ENCODE measurements around the gene NEUROG3. TPM values are rescaled to one million over a fixed set of nuclear protein-coding genes. Genes with fewer than 3 reads are reported as not detected.

The NEUROG3 gene
- total RNA-seq, 1 experiment from 2014 or later = 2.4 TPM

DNA sequence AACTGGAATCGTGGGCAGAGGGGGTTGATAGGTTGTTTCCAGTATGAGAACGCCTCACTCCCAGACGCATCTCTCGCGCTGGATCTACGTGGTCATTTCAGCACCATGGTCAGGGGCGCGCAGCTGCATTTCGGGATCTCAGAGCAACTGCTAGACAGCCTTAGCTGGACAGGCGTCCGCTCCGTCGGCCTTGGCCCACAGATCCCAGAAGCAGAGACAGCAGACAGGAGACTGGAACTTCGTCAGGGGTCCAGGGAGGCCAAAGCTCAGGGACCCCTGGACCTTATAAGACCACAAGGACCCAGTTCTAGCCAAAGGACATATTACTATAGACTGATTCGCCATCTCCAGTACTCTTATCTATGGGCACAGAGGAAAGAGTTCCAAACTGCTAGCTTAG is 5.3 kb downstream of the NEUROG3 start (continued):
- TF ChIP-seq ZBTB21 (CRISPR knock-in tag; IDR thresholded peaks at IDR 0.05; ENCODE audit: borderline replicate concordance) = no peak
- TF ChIP-seq, protein P1, sequence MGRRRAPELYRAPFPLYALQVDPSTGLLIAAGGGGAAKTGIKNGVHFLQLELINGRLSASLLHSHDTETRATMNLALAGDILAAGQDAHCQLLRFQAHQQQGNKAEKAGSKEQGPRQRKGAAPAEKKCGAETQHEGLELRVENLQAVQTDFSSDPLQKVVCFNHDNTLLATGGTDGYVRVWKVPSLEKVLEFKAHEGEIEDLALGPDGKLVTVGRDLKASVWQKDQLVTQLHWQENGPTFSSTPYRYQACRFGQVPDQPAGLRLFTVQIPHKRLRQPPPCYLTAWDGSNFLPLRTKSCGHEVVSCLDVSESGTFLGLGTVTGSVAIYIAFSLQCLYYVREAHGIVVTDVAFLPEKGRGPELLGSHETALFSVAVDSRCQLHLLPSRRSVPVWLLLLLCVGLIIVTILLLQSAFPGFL (CRISPR knock-in tag; IDR thresholded peaks at IDR 0.05; ENCODE audit: borderline replicate concordance) = no peak

DNA sequence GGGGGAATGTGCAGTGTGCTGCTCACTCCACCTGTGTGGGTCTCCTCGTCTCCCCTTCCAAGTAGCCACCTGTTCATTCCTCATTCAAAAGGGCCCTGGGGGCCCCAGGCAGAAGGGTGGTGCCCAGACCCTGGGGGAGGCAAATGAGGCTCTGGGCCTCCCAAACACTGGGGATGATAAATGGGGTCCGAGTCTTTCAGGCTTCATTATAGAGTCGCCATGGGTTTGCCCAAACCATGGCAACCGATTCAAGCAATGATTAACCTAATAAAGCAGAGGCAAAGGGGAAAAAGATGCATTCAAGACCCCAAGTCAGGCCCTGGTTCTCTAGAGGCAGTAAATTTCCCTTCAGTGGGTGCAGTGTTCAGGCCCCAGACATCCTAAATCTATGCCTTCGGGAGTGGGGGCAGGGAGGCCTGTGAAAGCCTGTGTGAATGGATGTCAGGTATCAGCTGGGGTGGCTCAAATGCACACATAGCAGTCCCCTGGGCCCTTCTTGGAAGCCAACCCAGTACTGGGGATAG is 10.4 kb downstream of the NEUROG3 start:
- POLR2A ChIA-PET = no interaction called here
- CTCF ChIA-PET = no interaction called here
- no peak for ATAC-seq
- no peak for TF ChIP-seq FOXP1 (CRISPR knock-in tag; IDR thresholded peaks at IDR 0.05; ENCODE audit: borderline replicate concordance)
- TF ChIP-seq, protein P2, sequence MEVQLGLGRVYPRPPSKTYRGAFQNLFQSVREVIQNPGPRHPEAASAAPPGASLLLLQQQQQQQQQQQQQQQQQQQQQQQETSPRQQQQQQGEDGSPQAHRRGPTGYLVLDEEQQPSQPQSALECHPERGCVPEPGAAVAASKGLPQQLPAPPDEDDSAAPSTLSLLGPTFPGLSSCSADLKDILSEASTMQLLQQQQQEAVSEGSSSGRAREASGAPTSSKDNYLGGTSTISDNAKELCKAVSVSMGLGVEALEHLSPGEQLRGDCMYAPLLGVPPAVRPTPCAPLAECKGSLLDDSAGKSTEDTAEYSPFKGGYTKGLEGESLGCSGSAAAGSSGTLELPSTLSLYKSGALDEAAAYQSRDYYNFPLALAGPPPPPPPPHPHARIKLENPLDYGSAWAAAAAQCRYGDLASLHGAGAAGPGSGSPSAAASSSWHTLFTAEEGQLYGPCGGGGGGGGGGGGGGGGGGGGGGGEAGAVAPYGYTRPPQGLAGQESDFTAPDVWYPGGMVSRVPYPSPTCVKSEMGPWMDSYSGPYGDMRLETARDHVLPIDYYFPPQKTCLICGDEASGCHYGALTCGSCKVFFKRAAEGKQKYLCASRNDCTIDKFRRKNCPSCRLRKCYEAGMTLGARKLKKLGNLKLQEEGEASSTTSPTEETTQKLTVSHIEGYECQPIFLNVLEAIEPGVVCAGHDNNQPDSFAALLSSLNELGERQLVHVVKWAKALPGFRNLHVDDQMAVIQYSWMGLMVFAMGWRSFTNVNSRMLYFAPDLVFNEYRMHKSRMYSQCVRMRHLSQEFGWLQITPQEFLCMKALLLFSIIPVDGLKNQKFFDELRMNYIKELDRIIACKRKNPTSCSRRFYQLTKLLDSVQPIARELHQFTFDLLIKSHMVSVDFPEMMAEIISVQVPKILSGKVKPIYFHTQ (CRISPR knock-in tag; IDR thresholded peaks at IDR 0.05) = no peak
- no peak for TF ChIP-seq IRF2 (CRISPR knock-in tag; IDR thresholded peaks at IDR 0.05; ENCODE audit: borderline replicate concordance, low read depth)
- TF ChIP-seq SOX15 (CRISPR knock-in tag; IDR thresholded peaks at IDR 0.05) = no peak
- TF ChIP-seq RORB (CRISPR knock-in tag; IDR thresholded peaks at IDR 0.05) = no peak
- no peak for TF ChIP-seq SMAD4 (CRISPR knock-in tag; IDR thresholded peaks at IDR 0.05)
- no peak for TF ChIP-seq GRHL2 (CRISPR knock-in tag; IDR thresholded peaks at IDR 0.05; ENCODE audit: insufficient replicate concordance, severe bottlenecking)
- TF ChIP-seq ZNF219 (CRISPR knock-in tag; IDR thresholded peaks at IDR 0.05; ENCODE audit: borderline replicate concordance) = no peak
- TF ChIP-seq, protein P3, sequence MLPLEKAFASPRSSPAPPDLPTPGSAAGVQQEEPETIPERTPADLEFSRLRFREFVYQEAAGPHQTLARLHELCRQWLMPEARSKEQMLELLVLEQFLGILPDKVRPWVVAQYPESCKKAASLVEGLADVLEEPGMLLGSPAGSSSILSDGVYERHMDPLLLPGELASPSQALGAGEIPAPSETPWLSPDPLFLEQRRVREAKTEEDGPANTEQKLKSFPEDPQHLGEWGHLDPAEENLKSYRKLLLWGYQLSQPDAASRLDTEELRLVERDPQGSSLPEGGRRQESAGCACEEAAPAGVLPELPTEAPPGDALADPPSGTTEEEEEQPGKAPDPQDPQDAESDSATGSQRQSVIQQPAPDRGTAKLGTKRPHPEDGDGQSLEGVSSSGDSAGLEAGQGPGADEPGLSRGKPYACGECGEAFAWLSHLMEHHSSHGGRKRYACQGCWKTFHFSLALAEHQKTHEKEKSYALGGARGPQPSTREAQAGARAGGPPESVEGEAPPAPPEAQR (CRISPR knock-in tag; IDR thresholded peaks at IDR 0.05) = no peak
- TF ChIP-seq, protein P4, sequence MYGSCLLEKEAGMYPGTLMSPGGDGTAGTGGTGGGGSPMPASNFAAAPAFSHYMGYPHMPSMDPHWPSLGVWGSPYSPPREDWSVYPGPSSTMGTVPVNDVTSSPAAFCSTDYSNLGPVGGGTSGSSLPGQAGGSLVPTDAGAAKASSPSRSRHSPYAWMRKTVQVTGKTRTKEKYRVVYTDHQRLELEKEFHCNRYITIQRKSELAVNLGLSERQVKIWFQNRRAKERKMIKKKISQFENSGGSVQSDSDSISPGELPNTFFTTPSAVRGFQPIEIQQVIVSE (CRISPR knock-in tag; IDR thresholded peaks at IDR 0.05; ENCODE audit: borderline replicate concordance) = no peak
- no peak for TF ChIP-seq NR1H2 (CRISPR knock-in tag; IDR thresholded peaks at IDR 0.05)
- TF ChIP-seq ELF4 (CRISPR knock-in tag; IDR thresholded peaks at IDR 0.05; ENCODE audit: low read depth) = no peak
- TF ChIP-seq, protein P5, sequence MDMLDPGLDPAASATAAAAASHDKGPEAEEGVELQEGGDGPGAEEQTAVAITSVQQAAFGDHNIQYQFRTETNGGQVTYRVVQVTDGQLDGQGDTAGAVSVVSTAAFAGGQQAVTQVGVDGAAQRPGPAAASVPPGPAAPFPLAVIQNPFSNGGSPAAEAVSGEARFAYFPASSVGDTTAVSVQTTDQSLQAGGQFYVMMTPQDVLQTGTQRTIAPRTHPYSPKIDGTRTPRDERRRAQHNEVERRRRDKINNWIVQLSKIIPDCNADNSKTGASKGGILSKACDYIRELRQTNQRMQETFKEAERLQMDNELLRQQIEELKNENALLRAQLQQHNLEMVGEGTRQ (CRISPR knock-in tag; IDR thresholded peaks at IDR 0.05) = no peak
- no peak for TF ChIP-seq ZBTB21 (CRISPR knock-in tag; IDR thresholded peaks at IDR 0.05; ENCODE audit: borderline replicate concordance)
- no peak for TF ChIP-seq ZNF232 (CRISPR knock-in tag; IDR thresholded peaks at IDR 0.05)
- TF ChIP-seq SMAD3 (CRISPR knock-in tag; IDR thresholded peaks at IDR 0.05; ENCODE audit: borderline replicate concordance) = no peak
- TF ChIP-seq, protein P6, sequence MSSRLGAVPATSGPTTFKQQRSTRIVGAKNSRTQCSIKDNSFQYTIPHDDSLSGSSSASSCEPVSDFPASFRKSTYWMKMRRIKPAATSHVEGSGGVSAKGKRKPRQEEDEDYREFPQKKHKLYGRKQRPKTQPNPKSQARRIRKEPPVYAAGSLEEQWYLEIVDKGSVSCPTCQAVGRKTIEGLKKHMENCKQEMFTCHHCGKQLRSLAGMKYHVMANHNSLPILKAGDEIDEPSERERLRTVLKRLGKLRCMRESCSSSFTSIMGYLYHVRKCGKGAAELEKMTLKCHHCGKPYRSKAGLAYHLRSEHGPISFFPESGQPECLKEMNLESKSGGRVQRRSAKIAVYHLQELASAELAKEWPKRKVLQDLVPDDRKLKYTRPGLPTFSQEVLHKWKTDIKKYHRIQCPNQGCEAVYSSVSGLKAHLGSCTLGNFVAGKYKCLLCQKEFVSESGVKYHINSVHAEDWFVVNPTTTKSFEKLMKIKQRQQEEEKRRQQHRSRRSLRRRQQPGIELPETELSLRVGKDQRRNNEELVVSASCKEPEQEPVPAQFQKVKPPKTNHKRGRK (CRISPR knock-in tag; IDR thresholded peaks at IDR 0.05; ENCODE audit: borderline replicate concordance) = no peak
- TF ChIP-seq, protein P7, sequence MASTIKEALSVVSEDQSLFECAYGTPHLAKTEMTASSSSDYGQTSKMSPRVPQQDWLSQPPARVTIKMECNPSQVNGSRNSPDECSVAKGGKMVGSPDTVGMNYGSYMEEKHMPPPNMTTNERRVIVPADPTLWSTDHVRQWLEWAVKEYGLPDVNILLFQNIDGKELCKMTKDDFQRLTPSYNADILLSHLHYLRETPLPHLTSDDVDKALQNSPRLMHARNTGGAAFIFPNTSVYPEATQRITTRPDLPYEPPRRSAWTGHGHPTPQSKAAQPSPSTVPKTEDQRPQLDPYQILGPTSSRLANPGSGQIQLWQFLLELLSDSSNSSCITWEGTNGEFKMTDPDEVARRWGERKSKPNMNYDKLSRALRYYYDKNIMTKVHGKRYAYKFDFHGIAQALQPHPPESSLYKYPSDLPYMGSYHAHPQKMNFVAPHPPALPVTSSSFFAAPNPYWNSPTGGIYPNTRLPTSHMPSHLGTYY (CRISPR knock-in tag; IDR thresholded peaks at IDR 0.05) = no peak
- TF ChIP-seq, protein P1 (CRISPR knock-in tag; IDR thresholded peaks at IDR 0.05; ENCODE audit: borderline replicate concordance) = no peak
- no peak for TF ChIP-seq ZNF423 (CRISPR knock-in tag; IDR thresholded peaks at IDR 0.05)
- peaks cover 15% of the 10 kb centered on the region for H3K4me1 Mint-ChIP-seq
- no peak overlapping the region for H3K4me3 Mint-ChIP-seq
- no peak overlapping the region for H3K27ac Mint-ChIP-seq
- H3K9me3 Mint-ChIP-seq = no peaks in the 10 kb centered on the region; the same call in 1 of the 2 replicates
- DNase-seq (ENCODE audit: low spot score) = no peak
- no peaks in the 10 kb centered on the region for H3K36me3 Mint-ChIP-seq
- peaks cover 57% of the 10 kb centered on the region for H3K27me3 Mint-ChIP-seq (ENCODE audit: low read depth)
